HepG2 (cell line): ENCODE measurements around the gene SYN1. TPM values are rescaled to one million over a fixed set of nuclear protein-coding genes. Genes with fewer than 3 reads are reported as not detected.

Experiments
- E2F5 ChIP-seq: sonication (generic); formaldehyde crosslinking; conservative IDR thresholded peaks from 2 replicates; pipeline ENCODE4 v1.4.0; 2020; ENCODE audit warnings: missing genetic modification reagents
- ELF3 ChIP-seq: IDR thresholded peaks from 2 replicates; pipeline ENCODE4 v1.6.1; 2016; ENCODE audit warnings: missing genetic modification reagents, missing compliant biosample characterization
- GATAD2A ChIP-seq: IDR thresholded peaks from 2 replicates; pipeline ENCODE4 v1.6.1; 2016
- PLSCR1 ChIP-seq: sonication (generic); formaldehyde crosslinking; IDR thresholded peaks from 2 replicates; pipeline ENCODE4 v1.5.0; 2020; ENCODE audit warnings: missing genetic modification reagents, mild to moderate bottlenecking, borderline replicate concordance
- RBFOX2 ChIP-seq: fragments of 200-400 bp; formaldehyde crosslinking; IDR thresholded peaks from 2 replicates; pipeline ENCODE4 v1.6.1; 2017; ENCODE audit warnings: low read depth, mild to moderate bottlenecking, low read length
- RFXANK ChIP-seq: IDR thresholded peaks from 2 replicates; pipeline ENCODE4 v1.6.1; 2016
- SALL2 ChIP-seq: sonication (generic); formaldehyde crosslinking; IDR thresholded peaks from 2 replicates; pipeline ENCODE4 v1.8.1; 2023; ENCODE audit warnings: mild to moderate bottlenecking, missing genetic modification reagents, inconsistent platforms
- SAP130 ChIP-seq: IDR thresholded peaks from 2 replicates; pipeline ENCODE4 v1.6.1; 2016; ENCODE audit warnings: low read depth
- TRAFD1 ChIP-seq: sonication (generic); formaldehyde crosslinking; IDR thresholded peaks from 2 replicates; pipeline ENCODE4 v1.5.1; 2020; ENCODE audit warnings: missing genetic modification reagents, mild to moderate bottlenecking, borderline replicate concordance
- XBP1 ChIP-seq: sonication (generic); formaldehyde crosslinking; IDR thresholded peaks from 2 replicates; pipeline ENCODE4 v1.5.0; 2020; ENCODE audit warnings: missing genetic modification reagents
- YEATS2 ChIP-seq: sonication (generic); formaldehyde crosslinking; IDR thresholded peaks from 2 replicates; pipeline ENCODE4 v1.4.0; 2020; ENCODE audit warnings: missing genetic modification reagents, borderline replicate concordance
- ZNF350 ChIP-seq: sonication (generic); formaldehyde crosslinking; IDR thresholded peaks from 2 replicates; pipeline ENCODE4 v1.4.0; 2020; ENCODE audit warnings: mild to moderate bottlenecking, low read depth, missing genetic modification reagents, borderline replicate concordance
- ZNF546 ChIP-seq: sonication (generic); formaldehyde crosslinking; conservative IDR thresholded peaks from 2 replicates; pipeline ENCODE4 v1.8.1; 2023; ENCODE audit warnings: mild to moderate bottlenecking, missing genetic modification reagents
- ZNF552 ChIP-seq: sonication (generic); formaldehyde crosslinking; IDR thresholded peaks from 2 replicates; pipeline ENCODE4 v1.9.0; 2022; ENCODE audit warnings: missing genetic modification reagents, mild to moderate bottlenecking, borderline replicate concordance
- ZNF619 ChIP-seq: sonication (generic); formaldehyde crosslinking; IDR thresholded peaks from 2 replicates; pipeline ENCODE4 v1.4.0; 2020; ENCODE audit warnings: mild to moderate bottlenecking, missing genetic modification reagents
- ZNF775 ChIP-seq: sonication (generic); formaldehyde crosslinking; IDR thresholded peaks from 2 replicates; pipeline ENCODE4 v1.4.0; 2020; ENCODE audit warnings: missing genetic modification reagents, mild to moderate bottlenecking, moderate library complexity, borderline replicate concordance
- polyA plus RNA-seq, 8 experiments: library from polyadenylated mRNA; depleted of rRNA in 3 of 8; stranded (reverse) in 7 of 8; unstranded in 1 of 8; fragments of >200 nt; fragmentation: Illumina TruSeq in 4 of 8; extraction: Trizol in 4 of 8; gene quantifications; 2 replicates each; pipeline versions ENCODE4 v1.2.1 to v1.2.3, GENCODE V29; 2011 to 2016; ENCODE audit warnings: low read depth in 4 of 8, missing spikeins in 1 of 8, mixed read lengths in 1 of 8; ENCODE audit not compliant: insufficient read depth in 1 of 8
- total RNA-seq, 5 experiments: library from RNA; depleted of rRNA; stranded (reverse); fragments of >200 nt; fragmentation: Illumina TruSeq; extraction: Trizol; gene quantifications; 2 replicates each; pipeline ENCODE4 v1.2.3, GENCODE V29; 2016; ENCODE audit warnings: low read depth in 1 of 5
- TF ChIP-seq, protein P1 (sequence below), 2 experiments: sonication (generic) in 1 of 2; formaldehyde crosslinking in 1 of 2; IDR thresholded peaks; 2 replicates each; pipeline versions ENCODE4 v1.4.0 to v1.6.1; 2018 to 2020; ENCODE audit warnings: missing genetic modification reagents in 2 of 2, borderline replicate concordance in 1 of 2, low read depth in 1 of 2, mild to moderate bottlenecking in 1 of 2, missing biosample characterization in 1 of 2
- TF ChIP-seq, protein P2 (sequence below): IDR thresholded peaks from 2 replicates; pipeline ENCODE4 v1.6.1; 2016; ENCODE audit warnings: mild to moderate bottlenecking, missing biosample characterization, missing genetic modification reagents

SYN1 gene
- total and polyA plus RNA-seq, 2 of the 13 experiments (the other 11 are each of a cell fraction or from before 2014, with no cell fraction given), result not detected

DNA sequence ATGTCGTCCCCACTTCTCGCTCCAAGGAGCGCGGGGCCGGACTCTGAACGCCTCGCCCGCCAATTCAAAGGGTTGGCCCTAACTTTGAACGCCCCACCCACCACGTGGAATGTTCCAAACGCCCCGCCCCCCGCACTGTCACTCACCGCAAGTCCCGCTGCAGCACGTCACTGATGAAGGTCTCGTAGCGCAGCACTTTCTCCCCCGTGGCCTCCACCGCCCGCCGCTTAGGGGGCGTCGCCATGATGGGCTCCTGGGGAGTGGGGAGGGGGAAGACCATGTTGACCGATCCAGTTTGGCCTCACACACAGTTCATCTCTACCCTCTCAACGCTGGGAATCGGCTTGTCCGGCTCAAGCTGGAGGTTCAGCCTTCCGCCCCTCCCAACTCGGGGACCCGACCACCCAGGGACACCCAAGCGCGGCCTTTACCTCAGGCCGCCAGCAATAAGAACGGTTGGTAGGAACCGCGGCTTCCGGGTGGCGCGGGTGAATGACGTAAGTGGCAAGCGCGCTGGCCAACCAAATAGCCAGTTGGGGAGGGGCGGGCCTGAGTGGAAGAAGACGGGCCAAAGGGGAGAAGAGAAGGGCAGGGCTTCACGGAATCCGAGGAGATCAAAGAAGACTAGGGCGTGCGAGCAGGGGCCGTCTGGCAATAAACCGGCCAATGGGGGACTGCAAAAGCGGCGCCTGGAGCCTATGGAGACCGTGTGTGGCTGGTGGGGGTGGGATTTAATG lies 39.2 kb upstream of the SYN1 start, which contains the start of gene UXT (continued):
- TF ChIP-seq SAP130, result peak; percentile 78
- TF ChIP-seq ZNF552 (CRISPR knock-in tag), result peak; percentile 22; the same call in 1 of the 2 replicates
- TF ChIP-seq TRAFD1 (CRISPR knock-in tag), result no peak
- peak; percentile 85; the same call in 1 of the 2 replicates for TF ChIP-seq ZNF350 (CRISPR knock-in tag)
- peak; percentile 48; the same call in 1 of the 2 replicates for TF ChIP-seq ZNF775 (CRISPR knock-in tag)
- peak; percentile 32; the same call in 1 of the 2 replicates for TF ChIP-seq YEATS2
- no peak for TF ChIP-seq E2F5 (CRISPR knock-in tag)
- TF ChIP-seq ELF3 (CRISPR knock-in tag), result peak; percentile 48
- TF ChIP-seq RFXANK (CRISPR knock-in tag), result no peak
- TF ChIP-seq, protein P1, sequence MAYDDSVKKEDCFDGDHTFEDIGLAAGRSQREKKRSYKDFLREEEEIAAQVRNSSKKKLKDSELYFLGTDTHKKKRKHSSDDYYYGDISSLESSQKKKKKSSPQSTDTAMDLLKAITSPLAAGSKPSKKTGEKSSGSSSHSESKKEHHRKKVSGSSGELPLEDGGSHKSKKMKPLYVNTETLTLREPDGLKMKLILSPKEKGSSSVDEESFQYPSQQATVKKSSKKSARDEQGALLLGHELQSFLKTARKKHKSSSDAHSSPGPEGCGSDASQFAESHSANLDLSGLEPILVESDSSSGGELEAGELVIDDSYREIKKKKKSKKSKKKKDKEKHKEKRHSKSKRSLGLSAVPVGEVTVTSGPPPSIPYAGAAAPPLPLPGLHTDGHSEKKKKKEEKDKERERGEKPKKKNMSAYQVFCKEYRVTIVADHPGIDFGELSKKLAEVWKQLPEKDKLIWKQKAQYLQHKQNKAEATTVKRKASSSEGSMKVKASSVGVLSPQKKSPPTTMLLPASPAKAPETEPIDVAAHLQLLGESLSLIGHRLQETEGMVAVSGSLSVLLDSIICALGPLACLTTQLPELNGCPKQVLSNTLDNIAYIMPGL (CRISPR knock-in tag; IDR thresholded peaks at IDR 0.05; ENCODE audit: borderline replicate concordance in 1 of 2, low read depth in 1 of 2), result 0 out of 4 replicates have a peak, but pooled peaks of 1 of the 2 experiments have one; percentile 36
- TF ChIP-seq SALL2 (CRISPR knock-in tag), result peak; percentile 76; the same call in 1 of the 2 replicates
- TF ChIP-seq PLSCR1 (CRISPR knock-in tag), result no peak
- peak; percentile 18; the same call in 1 of the 2 replicates for TF ChIP-seq GATAD2A (CRISPR knock-in tag)
- TF ChIP-seq, protein P2, sequence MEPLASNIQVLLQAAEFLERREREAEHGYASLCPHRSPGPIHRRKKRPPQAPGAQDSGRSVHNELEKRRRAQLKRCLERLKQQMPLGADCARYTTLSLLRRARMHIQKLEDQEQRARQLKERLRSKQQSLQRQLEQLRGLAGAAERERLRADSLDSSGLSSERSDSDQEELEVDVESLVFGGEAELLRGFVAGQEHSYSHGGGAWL (CRISPR knock-in tag), result 0 out of 2 replicates have a peak, but pooled peaks have one; percentile 49
- TF ChIP-seq ZNF546 (CRISPR knock-in tag), result 0 out of 2 replicates have a peak, but pooled peaks have one; percentile 26
- no peak for TF ChIP-seq XBP1 (CRISPR knock-in tag)
- peak; percentile 89 for TF ChIP-seq RBFOX2
- TF ChIP-seq ZNF619, result peak; percentile 42; the same call in 1 of the 2 replicates
